ENCODE results near the gene SMIM30. TPM values are rescaled to one million over a fixed set of nuclear protein-coding genes. Genes with fewer than 3 reads are reported as not detected.
"Not testable (repeated sequence)": the region's sequence is repeated elsewhere in the genome, so short reads cannot be mapped to it uniquely, and the experiment has no call there.

Gene SMIM30
- total RNA-seq (10 to 100 TPM; 60.9 to 72.1 (median 65.6) TPM), polyA plus RNA-seq (100 to 1,000 TPM in 1 of 3 donors, 10 to 100 TPM in 2; 56.2 to 115 (median 77.2) TPM)
- long read RNA-seq, donor 1, transcript SMIM30-201 (3 exons, 1,070 nt) = major isoform, 8 of 12 reads
- long read RNA-seq, donor 1, partial matches to known transcripts = 0 of 12 reads
- long read RNA-seq, donor 1, other reads (novel, unspliced or antisense) = 3 of 12 reads
- long read RNA-seq, donor 2, transcript SMIM30-201 (3 exons, 1,070 nt) = major isoform, 18 of 18 reads
- long read RNA-seq, donor 2, partial matches to known transcripts = 0 of 18 reads
- long read RNA-seq, donor 2, other reads (novel, unspliced or antisense) = 0 of 18 reads

DNA sequence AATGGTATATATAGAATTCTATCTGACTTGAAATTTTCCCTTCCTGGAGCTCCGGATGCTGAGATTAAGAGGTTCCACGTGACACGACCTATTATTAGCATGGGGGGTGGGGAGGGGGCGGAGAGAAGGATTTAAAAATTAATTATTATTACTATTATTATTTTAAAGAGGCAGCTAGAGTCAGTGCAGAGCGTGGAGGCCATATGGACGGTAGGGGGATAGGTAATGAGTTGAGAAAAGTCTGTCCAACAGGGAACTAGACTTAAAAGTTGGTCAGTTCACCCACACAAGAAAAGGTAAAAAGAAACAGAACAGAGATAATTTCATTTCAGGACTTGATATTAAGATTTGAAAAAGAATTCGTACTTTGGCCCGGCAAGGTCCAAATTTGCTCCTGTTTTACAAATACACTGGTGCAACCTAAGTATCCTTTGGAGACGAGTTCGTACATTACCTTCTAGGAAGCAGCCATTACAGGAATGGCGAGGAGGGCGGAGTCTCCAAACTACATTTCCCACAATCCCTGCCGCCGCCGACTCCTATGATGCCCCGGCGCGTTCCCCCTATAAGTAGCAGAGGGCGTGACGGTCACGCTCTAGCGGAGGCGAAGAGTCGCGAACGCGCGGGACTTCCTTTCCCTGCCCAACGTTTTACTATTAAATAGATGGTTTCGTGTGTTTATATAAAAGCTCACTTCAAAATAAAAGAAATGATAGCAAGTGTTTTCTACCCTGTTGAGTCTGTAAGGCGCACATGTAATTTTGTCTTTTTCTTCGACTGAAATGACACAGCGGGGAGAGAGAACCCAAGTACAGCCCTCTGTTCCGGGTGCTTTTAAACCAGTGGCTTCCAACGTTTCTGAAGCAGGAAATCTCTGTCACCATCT is at the start of gene SMIM30:
Gene SMIM30 (minus strand): TSS at position 481 of the 886 bp plus-strand sequence. CDS start 976 bp downstream, outside the sequence.
- peaks cover 15% of the 10 kb centered on the region for H3K4me1 ChIP-seq
- no peak for TF ChIP-seq CTCF (IDR thresholded peaks at IDR 0.05)
- 0 to 1% (median 0%) methylated on average over 35 of the region's 35 CpGs for WGBS, 3 donors
- H3K36me3 ChIP-seq (ENCODE audit: insufficient read depth in 1 of 2, low read depth in 1 of 2) = peaks cover 0 to 30% of the 10 kb centered on the region in 2 donors
- peak within 1 kb of the TSS; percentile 84 for H3K4me3 ChIP-seq
- no peaks in the 10 kb centered on the region for H3K9me3 ChIP-seq
- ATAC-seq (peak; percentile 99 to 100 (median 100)), DNase-seq (peak; percentile 92 to 94)
- intact Hi-C loops (cut with DNase I) = loop anchor here in 1 of 2 donors (5.0 kb wide), 1 partner anchor 181 kb away; a partner anchor contains a TSS
- peak within 1 kb of the TSS; percentile 92 for H3K27ac ChIP-seq
- H3K27me3 ChIP-seq (ENCODE audit: insufficient read depth in 3 of 3, low read length in 2 of 3) = no peaks in the 10 kb centered on the region

- H3K9me3 ChIP-seq; DNase-seq; ATAC-seq; H3K4me1 ChIP-seq; H3K36me3 ChIP-seq (ENCODE audit: insufficient read depth in 1 of 2, low read depth in 1 of 2); H3K27me3 ChIP-seq (ENCODE audit: insufficient read depth in 3 of 3, low read length in 2 of 3); H3K4me3 ChIP-seq; H3K27ac ChIP-seq: not testable (repeated sequence)
- intact Hi-C loops (cut with DNase I) = loop anchor here in 1 of 2 donors (10.0 kb wide), 1 partner anchor 529 kb away; no protein-coding TSS in a partner anchor
- 50 to 85% (median 84%) methylated on average over 1 of the region's 1 CpG for WGBS, 3 donors
Measured at GRCh38 chr7:113166176-113166575, 47.8 kb upstream of the SMIM30 start.

DNA sequence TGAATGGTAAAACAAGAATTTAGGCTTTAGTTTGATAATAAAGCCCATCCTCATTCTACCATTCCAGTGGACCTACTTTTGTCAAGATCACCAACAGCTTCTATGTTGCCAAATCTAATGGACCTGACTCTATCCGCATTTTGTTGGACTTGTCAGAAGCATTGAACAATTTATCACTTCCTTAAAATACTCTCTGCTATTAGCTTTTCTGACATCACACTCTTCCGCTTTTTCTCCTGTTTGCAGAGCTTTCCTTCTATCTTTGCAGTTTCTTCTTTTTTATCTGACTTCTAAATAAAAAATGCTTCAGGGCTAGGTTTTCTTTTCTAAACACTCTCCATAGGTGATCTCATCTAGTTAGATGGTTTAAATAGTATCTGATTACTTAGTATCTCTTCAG is 42.7 kb upstream of the SMIM30 start:
- no peak for TF ChIP-seq CTCF (IDR thresholded peaks at IDR 0.05)
- H3K4me1 ChIP-seq = no peaks in the 10 kb centered on the region
- 86 to 92% (median 89%) methylated on average over 2 of the region's 2 CpGs for whole genome bisulfite sequencing, 3 donors

GRCh38 chr7:113159746-113160339 is 41.5 kb upstream of the SMIM30 start:
- H3K4me1 ChIP-seq = no peaks in the 10 kb centered on the region
- H3K4me3 ChIP-seq = no peak overlapping the region
- DNase-seq (no peak), ATAC-seq (peak in 1 of 4 donors; percentile 53)
- peak; percentile 50 for TF ChIP-seq CTCF (IDR thresholded peaks at IDR 0.05)
- no peaks in the 10 kb centered on the region for H3K27me3 ChIP-seq (ENCODE audit: insufficient read depth in 3 of 3, low read length in 2 of 3)
- 43 to 47% (median 43%) methylated on average over 5 of the region's 5 CpGs for WGBS, 3 donors
- no peaks in the 10 kb centered on the region for H3K9me3 ChIP-seq
- H3K36me3 ChIP-seq (ENCODE audit: insufficient read depth in 1 of 2, low read depth in 1 of 2) = no peaks in the 10 kb centered on the region
- intact Hi-C loops (cut with DNase I) = loop anchor here in 1 of 2 donors (5.0 to 10.0 kb wide), 2 partner anchors 262 to 535 kb away; no protein-coding TSS in a partner anchor
- no peak overlapping the region for H3K27ac ChIP-seq

More for the DNA sequence above, 42.7 kb upstream of the SMIM30 start:
- Histone ChIP-seq H3K9me3 (peaks cover 3% of the 10 kb centered on the region), H3K4me3 (no peak overlapping the region), H3K27ac (no peak overlapping the region), H3K36me3 (ENCODE audit: insufficient read depth in 1 of 2, low read depth in 1 of 2) (no peaks in the 10 kb centered on the region), H3K27me3 (ENCODE audit: insufficient read depth in 3 of 3, low read length in 2 of 3) (no peaks in the 10 kb centered on the region)
- ATAC-seq (no peak), DNase-seq (no peak)
- intact Hi-C loops (cut with DNase I) = loop anchor here in 1 of 2 donors (5.0 to 10.0 kb wide), 2 partner anchors 261 to 534 kb away; no protein-coding TSS in a partner anchor

Data from psoas muscle (tissue), 8 donors.